Uterus (tissue), 4 donors: ENCODE measurements around the gene GPR148. TPM values are rescaled to one million over a fixed set of nuclear protein-coding genes. Genes with fewer than 3 reads are reported as not detected.

ENCODE experiments used
- DNase-seq, 2 donors: peaks; one replicate each; pipeline ENCODE4 v3.0.0-alpha.2; 2019 to 2020
- H3K27ac ChIP-seq, 2 donors: fragments of 200-600 bp; sonication (generic); 1 replicate in 1 of 2; 2 replicates in 1 of 2; pipeline ENCODE4 v1.5.1; 2016 to 2018
- H3K27me3 ChIP-seq, 2 donors: fragments of 200-600 bp; sonication (generic); one replicate each; pipeline ENCODE4 v1.5.1; 2018 to 2019; ENCODE audit warnings: control low read depth in 1 of 2
- H3K36me3 ChIP-seq, 2 donors: fragments of 200-600 bp; sonication (generic); one replicate each; pipeline ENCODE4 v1.5.1; 2019; ENCODE audit warnings: control low read depth in 1 of 2
- H3K4me1 ChIP-seq, 2 donors: fragments of 200-600 bp; sonication (generic); one replicate each; pipeline ENCODE4 v1.5.1; 2018 to 2019; ENCODE audit warnings: control low read depth in 1 of 2
- H3K4me3 ChIP-seq, 2 donors: fragments of 200-600 bp; sonication (generic); 1 replicate in 1 of 2; 2 replicates in 1 of 2; pipeline ENCODE4 v1.5.1; 2018 to 2019; ENCODE audit warnings: mild to moderate bottlenecking in 1 of 2
- H3K9me3 ChIP-seq, 2 donors: fragments of 200-600 bp; sonication (generic); one replicate each; pipeline ENCODE4 v1.5.1; 2019; ENCODE audit warnings: control low read depth in 1 of 2
- POLR2A ChIP-seq, 2 donors: fragments of 450-650 bp; IDR thresholded peaks; one replicate each; pipeline ENCODE4 v1.6.1; 2016; ENCODE audit warnings: antibody characterized with exemption in 2 of 2, mild to moderate bottlenecking in 1 of 2, moderate library complexity in 1 of 2
- intact Hi-C: fragments of 100-400 bp; cut with DNase I; formaldehyde crosslinking; loops from one replicate; pipeline ENCODE4 v1.15.1; 2023; ENCODE audit warnings: low total_unique reads
- total RNA-seq, 4 donors: library from RNA; depleted of rRNA in 3 of 4; stranded (reverse); fragments of >200 nt in 3 of 4; gene quantifications; one replicate each; pipeline versions ENCODE4 v1.1.0 to v1.2.4, GENCODE V29; 2014 to 2023
- TF ChIP-seq, protein P1 (sequence below), 4 experiments: fragments of 200-600 bp in 2 of 4; fragments of 450-650 bp in 2 of 4; sonication (generic) in 2 of 4; IDR thresholded peaks; one replicate each; pipeline ENCODE4 v1.5.1; 2016 to 2019; ENCODE audit warnings: antibody characterized with exemption in 4 of 4, mild to moderate bottlenecking in 2 of 4, moderate library complexity in 1 of 4
- donor health status: DM: yes; HTN: yes; CAD: no.

GPR148 gene
- total RNA-seq, 4 donors from 2014 or later, result not detected

DNA sequence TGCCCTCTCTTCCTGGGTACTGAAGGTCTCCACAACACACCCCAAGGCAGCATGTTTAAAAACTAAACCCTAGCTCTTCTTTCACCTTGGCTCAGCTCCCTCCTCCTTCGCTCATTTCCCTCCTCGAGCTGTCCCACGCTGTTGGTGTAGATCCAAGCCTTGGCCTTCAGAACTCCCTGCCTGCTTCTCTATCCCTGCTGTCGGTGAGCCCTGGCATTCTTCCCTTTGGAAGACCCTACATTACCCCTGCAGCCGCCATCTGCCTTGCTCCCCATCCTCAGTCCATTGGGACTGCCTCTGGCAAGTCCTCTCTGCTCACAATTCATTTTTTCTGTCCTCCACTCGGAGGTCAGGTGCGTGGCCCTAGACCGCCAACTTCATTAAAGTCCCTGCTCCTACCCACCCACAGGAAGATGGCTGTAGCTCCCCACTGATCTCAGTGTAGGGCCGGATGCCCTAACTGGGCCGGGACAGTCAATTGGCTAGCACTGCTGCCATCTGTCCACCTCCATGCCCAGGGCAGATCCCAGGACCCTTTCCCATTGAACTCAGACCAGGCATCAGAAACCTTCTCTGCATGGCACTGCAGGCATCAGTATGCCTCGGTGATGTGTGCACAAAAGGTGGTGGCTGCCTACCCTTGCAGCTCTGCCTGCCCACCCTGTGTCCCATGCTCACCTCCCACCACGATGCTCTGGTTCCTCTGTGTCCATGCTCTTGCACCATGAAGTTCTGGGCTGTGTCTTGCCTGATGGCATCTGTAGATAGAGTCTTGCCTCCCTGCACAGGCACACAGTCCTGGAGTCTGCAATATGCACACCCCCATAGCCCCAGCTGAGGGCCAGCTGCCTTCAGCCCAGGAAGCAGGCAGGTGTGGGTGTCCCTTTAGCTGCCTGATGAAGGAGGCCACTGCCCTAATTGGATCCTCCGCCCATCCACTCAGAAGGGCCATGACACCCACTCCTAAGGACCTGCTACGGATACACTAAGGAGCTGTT is 32.2 kb downstream of the GPR148 start:
- H3K9me3 ChIP-seq, result no peaks in the 10 kb centered on the region
- peaks cover 0 to 20% of the 10 kb centered on the region in 2 donors for H3K27me3 ChIP-seq
- H3K36me3 ChIP-seq, result no peaks in the 10 kb centered on the region
- intact Hi-C loops, result no loop called here
- no peak overlapping the region for H3K27ac ChIP-seq
- no peak overlapping the region for H3K4me3 ChIP-seq
- no peaks in the 10 kb centered on the region for H3K4me1 ChIP-seq
- TF ChIP-seq POLR2A (IDR thresholded peaks at IDR 0.05), result no peak
- TF ChIP-seq, protein P1, sequence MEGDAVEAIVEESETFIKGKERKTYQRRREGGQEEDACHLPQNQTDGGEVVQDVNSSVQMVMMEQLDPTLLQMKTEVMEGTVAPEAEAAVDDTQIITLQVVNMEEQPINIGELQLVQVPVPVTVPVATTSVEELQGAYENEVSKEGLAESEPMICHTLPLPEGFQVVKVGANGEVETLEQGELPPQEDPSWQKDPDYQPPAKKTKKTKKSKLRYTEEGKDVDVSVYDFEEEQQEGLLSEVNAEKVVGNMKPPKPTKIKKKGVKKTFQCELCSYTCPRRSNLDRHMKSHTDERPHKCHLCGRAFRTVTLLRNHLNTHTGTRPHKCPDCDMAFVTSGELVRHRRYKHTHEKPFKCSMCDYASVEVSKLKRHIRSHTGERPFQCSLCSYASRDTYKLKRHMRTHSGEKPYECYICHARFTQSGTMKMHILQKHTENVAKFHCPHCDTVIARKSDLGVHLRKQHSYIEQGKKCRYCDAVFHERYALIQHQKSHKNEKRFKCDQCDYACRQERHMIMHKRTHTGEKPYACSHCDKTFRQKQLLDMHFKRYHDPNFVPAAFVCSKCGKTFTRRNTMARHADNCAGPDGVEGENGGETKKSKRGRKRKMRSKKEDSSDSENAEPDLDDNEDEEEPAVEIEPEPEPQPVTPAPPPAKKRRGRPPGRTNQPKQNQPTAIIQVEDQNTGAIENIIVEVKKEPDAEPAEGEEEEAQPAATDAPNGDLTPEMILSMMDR (IDR thresholded peaks at IDR 0.05), result no peak
- DNase-seq, result no peak

DNA sequence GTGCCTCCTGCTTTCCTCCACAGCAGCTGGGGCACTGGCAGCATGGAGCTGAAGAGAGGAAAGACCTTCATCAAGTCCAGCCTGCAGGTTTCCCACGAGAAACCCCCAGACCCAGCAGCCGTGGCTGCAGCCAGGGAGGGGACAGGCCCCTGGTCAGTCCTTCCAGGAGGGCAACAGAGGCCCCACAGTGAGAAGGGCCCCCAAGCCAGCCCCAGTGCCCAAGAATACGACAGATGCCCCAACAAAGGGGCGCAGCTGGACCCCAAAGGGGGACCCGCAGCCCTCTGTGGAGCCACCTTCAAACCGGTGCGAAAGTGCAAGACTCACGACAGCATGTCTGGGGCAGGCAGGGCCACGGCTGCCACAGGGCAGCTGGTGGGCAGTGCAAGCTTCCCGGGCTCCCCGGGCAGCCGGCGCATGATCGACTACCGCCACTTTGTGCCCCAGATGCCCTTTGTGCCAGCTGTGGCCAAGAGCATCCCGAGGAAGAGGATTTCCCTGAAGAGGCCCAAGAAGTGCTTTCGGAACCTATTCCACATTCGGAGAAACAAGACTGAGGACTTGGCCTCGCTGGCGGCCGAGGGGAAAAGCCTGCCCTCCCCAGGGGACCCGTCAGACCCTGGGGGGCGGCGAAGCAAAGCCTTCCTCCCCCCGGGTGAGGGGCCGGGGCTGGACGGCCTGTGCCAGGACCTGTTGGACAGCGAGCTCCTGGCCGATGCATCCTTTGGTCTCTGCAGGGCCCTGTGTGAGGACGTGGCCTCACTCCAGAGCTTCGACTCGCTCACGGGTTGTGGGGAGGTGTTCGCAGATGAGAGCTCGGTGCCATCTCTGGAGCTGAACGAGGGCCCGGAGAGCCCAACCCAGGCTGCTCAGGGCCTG is 33.4 kb downstream of the GPR148 start:
- intact Hi-C loops, result no loop called here
- no peak for DNase-seq
- Histone ChIP-seq H3K27me3 (peaks cover 0 to 11% of the 10 kb centered on the region in 2 donors), H3K27ac (no peak overlapping the region), H3K36me3 (no peaks in the 10 kb centered on the region), H3K9me3 (no peaks in the 10 kb centered on the region), H3K4me3 (no peak overlapping the region), H3K4me1 (no peaks in the 10 kb centered on the region)
- TF ChIP-seq, protein P1 (IDR thresholded peaks at IDR 0.05), result no peak
- no peak for TF ChIP-seq POLR2A (IDR thresholded peaks at IDR 0.05)

DNA sequence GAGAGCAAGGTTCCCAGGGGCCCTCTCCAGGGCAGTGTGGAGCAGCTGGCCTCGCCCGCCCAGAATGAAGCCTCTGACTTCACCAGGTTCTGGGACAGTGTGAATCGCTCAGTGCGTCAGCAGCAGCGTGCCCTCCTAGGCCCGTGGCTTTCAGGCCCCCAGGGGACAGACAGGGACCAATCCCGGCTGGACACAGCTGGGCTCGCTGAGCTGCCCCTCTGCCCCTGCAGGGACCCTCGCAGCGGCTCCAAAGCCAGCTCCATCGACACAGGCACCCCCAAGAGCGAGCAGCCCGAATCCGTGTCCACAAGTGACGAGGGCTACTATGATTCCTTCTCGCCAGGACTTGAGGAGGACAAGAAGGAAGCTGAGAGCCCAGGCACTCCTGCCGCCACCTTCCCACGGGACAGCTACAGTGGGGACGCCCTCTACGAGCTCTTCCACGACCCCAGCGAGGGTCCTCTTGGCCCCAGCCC is 34.1 kb downstream of the GPR148 start:
- TF ChIP-seq, protein P1 (IDR thresholded peaks at IDR 0.05), result no peak
- no peak for TF ChIP-seq POLR2A (IDR thresholded peaks at IDR 0.05)
- peaks cover 0 to 4% of the 10 kb centered on the region in 2 donors for H3K27me3 ChIP-seq

DNA sequence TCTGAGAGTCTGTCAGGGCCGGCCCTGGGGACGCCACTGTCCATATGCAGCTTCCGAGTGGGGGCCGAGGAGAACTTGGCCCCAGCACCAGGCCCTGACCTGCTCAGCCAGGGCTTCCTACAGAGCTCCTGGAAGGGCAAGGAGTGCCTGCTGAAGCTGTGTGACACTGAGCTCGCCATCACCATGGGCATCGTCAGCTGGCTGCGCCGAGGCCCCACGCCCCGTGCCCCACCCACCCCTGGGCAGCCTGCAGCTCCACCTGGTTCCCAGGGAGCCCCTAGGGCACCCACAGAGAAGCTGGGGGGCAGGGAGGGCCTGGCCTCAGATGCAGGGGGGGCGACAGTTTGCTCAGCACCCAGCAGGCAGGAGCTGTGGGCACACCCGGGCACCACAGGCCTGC is 34.5 kb downstream of the GPR148 start:
- TF ChIP-seq, protein P1 (IDR thresholded peaks at IDR 0.05), result no peak
- no peak for TF ChIP-seq POLR2A (IDR thresholded peaks at IDR 0.05)
- Histone ChIP-seq H3K27me3 (no peaks in the 10 kb centered on the region), H3K4me3 (no peak overlapping the region), H3K4me1 (no peaks in the 10 kb centered on the region), H3K9me3 (no peaks in the 10 kb centered on the region), H3K27ac (no peak overlapping the region), H3K36me3 (no peaks in the 10 kb centered on the region)
- DNase-seq, result no peak
- intact Hi-C loops, result no loop called here

More for the DNA sequence above, 34.1 kb downstream of the GPR148 start:
- Histone ChIP-seq H3K4me3 (no peak overlapping the region), H3K36me3 (no peaks in the 10 kb centered on the region), H3K4me1 (no peaks in the 10 kb centered on the region), H3K9me3 (no peaks in the 10 kb centered on the region), H3K27ac (no peak overlapping the region)
- intact Hi-C loops, result no loop called here
- DNase-seq, result no peak
